ENCODE data around the gene PAX8. TPM values are rescaled to one million over a fixed set of nuclear protein-coding genes. Genes with fewer than 3 reads are reported as not detected.

PAX8 gene
- total and polyA plus RNA-seq, 7 donors, result 0.41 to 10.8 (median 0.93) TPM; not detected in 1

Other genes with a start within 250 kb of the PAX8 start
- gene IL36B, start 226.1 kb downstream of the PAX8 start, total RNA-seq, result not detected
- gene IL36B, start 226.1 kb downstream of the PAX8 start, polyA plus RNA-seq, result not detected
- gene IL36RN, start 219.7 kb downstream of the PAX8 start, total RNA-seq, result not detected
- gene IL36RN, start 219.7 kb downstream of the PAX8 start, polyA plus RNA-seq, result under 1 TPM in 1 of 3 donors, not detected in 2; 0.03 TPM
- not detected for gene IL1F10, start 211.0 kb downstream of the PAX8 start, total RNA-seq
- gene IL1F10, start 211.0 kb downstream of the PAX8 start, polyA plus RNA-seq, result not detected
- 1 to 10 TPM in 1 of 4 donors, under 1 TPM in 1, not detected in 2; 0.55 to 1.6 TPM for gene IL1RN, start 151.3 kb downstream of the PAX8 start, total RNA-seq
- gene IL1RN, start 151.3 kb downstream of the PAX8 start, polyA plus RNA-seq, result 10 to 100 TPM in 2 of 3 donors, 1 to 10 TPM in 1; 6.6 to 19.9 (median 11.1) TPM
- gene PSD4, start 105.0 kb downstream of the PAX8 start, total RNA-seq, result 1 to 10 TPM; 1.4 to 6.6 (median 2.0) TPM
- 10 to 100 TPM; 15.0 to 51.6 (median 22.9) TPM for gene PSD4, start 105.0 kb downstream of the PAX8 start, polyA plus RNA-seq
- 10 to 100 TPM; 21.0 to 47.1 (median 30.7) TPM for gene ZNG1B, start 158.8 kb upstream of the PAX8 start, total RNA-seq
- gene ZNG1B, start 158.8 kb upstream of the PAX8 start, polyA plus RNA-seq, result 10 to 100 TPM; 20.4 to 25.0 (median 22.9) TPM
- 1 to 10 TPM in 1 of 4 donors, under 1 TPM in 2, not detected in 1; 0.14 to 1.1 (median 0.36) TPM for gene FOXD4L1, start 219.7 kb upstream of the PAX8 start, total RNA-seq
- under 1 TPM in 1 of 3 donors, not detected in 2; 0.06 TPM for gene FOXD4L1, start 219.7 kb upstream of the PAX8 start, polyA plus RNA-seq